ENCODE data around the gene SLAMF7.
A peak's percentile ranks its signal among the peaks of the same experiment; 100 is the strongest.

DNA sequence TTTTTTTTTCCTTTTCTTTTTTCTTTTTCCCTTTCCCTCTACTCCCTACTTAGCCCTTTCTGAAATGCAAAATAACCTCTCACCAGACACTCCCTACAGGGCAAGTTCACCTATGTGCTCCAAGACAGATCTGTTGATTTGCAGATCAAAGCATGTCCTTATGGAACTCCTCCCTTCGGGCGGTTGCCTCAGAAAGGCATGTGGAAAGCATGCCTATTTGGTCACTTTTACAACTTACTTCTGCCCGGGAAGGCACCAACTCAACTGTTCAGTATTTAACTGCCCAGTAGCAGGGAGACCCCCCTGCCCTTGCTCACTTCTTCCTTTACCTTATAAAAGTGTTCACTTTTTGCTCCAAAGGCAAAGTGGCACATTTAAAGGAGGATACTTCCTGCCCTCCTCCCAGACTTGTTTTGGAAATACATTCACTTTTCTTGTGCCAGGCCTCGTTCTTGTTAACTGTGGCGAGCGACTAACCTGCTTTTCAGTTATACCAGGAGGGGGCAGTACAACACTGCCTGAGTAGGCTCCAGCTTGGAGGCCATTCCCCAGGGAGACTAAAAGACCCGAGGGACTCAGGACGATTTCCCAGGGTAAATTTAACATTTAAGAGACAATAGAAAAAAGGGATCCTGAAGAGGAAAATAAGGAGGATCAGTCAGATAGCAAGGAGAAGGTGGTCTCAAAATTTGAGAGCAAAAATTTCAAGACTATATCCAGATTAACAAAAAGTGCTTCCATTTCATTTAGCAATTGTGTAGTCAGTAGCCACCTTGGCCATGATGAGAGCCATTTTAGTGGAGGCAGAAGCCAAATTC lies 12.3 kb upstream of the SLAMF7 start:
- TF ChIP-seq, protein P1, sequence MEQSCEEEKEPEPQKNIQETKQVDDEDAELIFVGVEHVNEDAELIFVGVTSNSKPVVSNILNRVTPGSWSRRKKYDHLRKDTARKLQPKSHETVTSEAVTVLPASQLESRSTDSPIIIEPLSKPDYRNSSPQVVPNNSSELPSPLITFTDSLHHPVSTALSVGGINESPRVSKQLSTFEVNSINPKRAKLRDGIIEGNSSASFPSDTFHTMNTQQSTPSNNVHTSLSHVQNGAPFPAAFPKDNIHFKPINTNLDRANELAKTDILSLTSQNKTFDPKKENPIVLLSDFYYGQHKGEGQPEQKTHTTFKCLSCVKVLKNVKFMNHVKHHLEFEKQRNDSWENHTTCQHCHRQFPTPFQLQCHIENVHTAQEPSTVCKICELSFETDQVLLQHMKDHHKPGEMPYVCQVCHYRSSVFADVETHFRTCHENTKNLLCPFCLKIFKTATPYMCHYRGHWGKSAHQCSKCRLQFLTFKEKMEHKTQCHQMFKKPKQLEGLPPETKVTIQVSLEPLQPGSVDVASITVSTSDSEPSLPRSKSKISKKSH (CRISPR knock-in tag; IDR thresholded peaks at IDR 0.05; ENCODE audit: borderline replicate concordance) = no peak
- TF ChIP-seq ZC3H4 (CRISPR knock-in tag; IDR thresholded peaks at IDR 0.05; ENCODE audit: borderline replicate concordance) (no peak), KLF16 (CRISPR knock-in tag; IDR thresholded peaks at IDR 0.05) (no peak), ZNF761 (CRISPR knock-in tag; conservative IDR thresholded peaks at IDR 0.05) (no peak)
- TF ChIP-seq, protein P2, sequence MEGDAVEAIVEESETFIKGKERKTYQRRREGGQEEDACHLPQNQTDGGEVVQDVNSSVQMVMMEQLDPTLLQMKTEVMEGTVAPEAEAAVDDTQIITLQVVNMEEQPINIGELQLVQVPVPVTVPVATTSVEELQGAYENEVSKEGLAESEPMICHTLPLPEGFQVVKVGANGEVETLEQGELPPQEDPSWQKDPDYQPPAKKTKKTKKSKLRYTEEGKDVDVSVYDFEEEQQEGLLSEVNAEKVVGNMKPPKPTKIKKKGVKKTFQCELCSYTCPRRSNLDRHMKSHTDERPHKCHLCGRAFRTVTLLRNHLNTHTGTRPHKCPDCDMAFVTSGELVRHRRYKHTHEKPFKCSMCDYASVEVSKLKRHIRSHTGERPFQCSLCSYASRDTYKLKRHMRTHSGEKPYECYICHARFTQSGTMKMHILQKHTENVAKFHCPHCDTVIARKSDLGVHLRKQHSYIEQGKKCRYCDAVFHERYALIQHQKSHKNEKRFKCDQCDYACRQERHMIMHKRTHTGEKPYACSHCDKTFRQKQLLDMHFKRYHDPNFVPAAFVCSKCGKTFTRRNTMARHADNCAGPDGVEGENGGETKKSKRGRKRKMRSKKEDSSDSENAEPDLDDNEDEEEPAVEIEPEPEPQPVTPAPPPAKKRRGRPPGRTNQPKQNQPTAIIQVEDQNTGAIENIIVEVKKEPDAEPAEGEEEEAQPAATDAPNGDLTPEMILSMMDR (CRISPR knock-in tag; IDR thresholded peaks at IDR 0.05) = peak; percentile 80
